Superior temporal gyrus (tissue), 1 donor: ENCODE measurements around the gene YPEL3.
A peak's percentile ranks its signal among the peaks of the same experiment; 100 is the strongest.

Experiments used
- DNase-seq: peaks from one replicate; pipeline ENCODE4 v3.0.0-alpha.2; 2016; ENCODE audit errors: extremely low spot score

The YPEL3 gene

GRCh38 chr16:30090610-30091331 is 5.2 kb downstream of the YPEL3 start:
- DNase-seq: no peak

GRCh38 chr16:30088832-30089624 is 7.0 kb downstream of the YPEL3 start:
- no peak for DNase-seq

DNA sequence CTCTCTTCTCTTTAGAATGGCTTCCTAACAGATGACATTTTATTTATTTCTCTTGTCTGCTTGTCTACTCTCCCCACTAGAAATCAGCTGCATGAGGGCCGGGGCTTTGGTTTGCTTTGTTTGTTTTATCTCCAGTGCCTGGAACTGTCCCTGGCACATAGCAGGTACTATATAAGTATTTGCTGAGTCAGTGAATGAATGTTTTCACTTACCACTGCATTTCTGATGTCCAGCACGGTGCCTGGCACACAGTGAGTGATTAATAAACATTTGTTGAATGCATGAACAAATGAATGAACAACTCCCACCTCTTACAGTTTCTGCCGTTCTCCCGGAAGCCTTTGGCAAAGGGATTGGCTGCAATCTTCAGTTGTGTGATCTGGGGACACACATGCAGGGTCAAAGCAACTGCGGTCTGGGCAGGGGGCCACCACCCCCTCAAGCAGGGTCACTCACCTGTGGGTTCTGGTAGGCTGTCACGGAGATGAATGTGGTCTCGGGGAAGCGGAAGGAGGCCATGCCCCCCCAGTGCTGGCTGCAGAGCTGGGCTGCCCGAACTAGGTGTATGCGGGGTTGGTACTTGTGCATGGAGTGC is 7.7 kb downstream of the YPEL3 start:
- DNase-seq: no peak

DNA sequence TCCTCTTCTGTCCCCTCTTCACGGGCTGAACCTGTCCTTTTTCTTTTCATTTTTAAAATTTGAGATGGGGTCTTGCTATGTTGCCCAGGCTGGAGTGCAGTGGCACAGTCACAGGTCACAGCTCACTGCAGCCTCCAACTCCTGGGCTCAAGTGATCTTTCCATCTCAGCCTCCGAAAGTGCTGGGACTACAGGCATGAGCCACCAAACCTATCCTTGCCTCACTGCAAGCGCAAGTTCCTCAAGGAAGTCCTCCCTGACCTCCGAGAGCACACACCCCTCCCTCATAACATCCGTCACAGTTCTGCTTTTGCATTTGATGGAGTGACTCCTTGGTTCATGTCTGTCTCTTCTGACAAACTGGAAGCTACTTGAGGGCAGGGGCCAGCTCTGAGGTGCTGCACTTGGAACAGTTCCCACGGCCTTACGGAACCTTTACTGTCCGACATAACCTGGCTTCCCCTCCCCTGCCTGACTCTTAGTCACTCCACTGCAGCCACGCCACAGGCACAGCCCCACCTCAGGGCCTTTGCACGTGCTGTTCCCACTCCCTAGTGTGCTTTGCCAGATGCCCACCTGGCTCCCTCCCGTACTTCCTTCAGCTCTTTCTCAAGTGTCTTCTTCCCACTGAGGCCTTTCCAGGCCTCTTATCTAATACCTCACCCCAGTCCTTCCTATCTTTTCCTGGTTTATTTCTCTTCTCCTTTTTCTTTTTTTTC is 8.7 kb downstream of the YPEL3 start:
- no peak for DNase-seq

DNA sequence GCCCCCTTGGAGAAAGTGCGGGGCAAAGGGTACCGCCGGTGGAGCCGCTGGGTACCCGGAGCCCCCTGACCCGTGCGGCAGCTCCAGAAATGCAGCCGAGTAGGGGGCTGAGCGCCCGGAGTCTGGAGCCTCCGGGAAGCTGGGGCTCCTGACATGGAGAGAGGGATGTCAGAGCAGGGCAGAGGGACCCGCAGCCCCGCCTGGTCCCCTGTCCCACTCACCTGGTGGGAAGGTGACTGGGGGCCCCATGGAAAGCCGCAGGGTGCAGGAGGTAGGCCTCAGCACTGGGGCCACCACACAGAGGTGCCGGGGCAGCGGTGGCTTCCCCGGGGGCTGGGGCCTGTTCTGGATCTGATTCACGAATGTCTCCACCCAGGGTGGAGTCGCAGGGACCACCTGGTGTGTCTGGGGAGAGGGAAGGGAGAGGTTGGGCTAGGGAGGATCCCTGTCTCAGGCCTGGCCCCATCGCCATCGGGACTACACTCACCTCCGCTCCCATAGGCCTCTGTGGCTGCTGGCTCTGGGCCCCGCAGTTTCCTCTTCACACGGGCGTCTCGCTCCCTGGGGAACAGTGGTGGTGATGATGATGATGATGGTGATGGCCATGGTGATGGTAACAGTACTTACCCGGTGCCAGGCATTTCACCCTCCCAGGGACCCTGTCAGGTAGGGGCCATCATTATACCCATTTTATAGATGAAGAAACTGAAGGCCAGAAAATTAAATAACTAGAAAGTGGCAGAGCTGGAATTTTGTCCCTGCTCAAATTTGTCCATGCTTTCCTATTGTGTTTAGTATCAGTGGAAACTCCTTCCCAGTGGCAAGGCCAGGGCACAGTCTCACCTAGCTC is 9.5 kb downstream of the YPEL3 start:
- no peak for DNase-seq

DNA sequence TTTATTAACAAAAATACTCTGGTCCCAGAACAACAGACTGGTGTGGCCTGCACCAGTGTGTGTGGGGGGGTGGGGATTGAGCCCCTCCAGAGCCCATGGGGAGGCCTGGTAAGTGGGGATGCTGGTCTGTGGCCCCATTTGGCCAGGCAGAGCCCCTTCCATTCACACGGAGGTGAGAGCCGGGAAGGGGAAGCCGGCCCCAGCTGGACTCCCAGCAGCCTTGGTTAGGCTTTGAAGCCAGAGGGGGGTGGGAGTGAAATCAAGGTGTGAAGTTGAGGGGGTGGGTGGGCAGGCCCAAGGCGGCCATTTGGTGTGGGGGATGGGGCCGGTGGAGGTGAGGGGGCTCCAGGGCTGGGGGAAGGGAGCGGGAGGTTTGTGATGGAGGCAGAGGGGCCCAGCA is 10.2 kb downstream of the YPEL3 start:
- no peak for DNase-seq

- peak; percentile 52 for DNase-seq
Observed at GRCh38 chr16:30085247-30085646, 10.8 kb downstream of the YPEL3 start.

DNA sequence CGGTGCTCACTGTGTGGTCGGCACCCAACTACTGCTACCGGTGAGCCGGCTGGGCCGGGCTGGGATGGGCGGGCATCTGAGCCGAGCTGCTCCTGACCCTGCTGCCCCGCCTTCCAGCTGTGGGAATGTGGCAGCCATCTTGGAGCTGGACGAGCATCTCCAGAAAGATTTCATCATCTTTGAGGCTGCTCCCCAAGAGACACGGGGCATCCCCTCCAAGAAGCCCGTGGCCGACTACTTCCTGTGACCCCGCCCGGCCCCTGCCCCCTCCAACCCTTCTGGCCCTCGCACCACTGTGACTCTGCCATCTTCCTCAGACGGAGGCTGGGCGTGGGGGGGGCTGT is 11.2 kb downstream of the YPEL3 start:
- DNase-seq: no peak

DNA sequence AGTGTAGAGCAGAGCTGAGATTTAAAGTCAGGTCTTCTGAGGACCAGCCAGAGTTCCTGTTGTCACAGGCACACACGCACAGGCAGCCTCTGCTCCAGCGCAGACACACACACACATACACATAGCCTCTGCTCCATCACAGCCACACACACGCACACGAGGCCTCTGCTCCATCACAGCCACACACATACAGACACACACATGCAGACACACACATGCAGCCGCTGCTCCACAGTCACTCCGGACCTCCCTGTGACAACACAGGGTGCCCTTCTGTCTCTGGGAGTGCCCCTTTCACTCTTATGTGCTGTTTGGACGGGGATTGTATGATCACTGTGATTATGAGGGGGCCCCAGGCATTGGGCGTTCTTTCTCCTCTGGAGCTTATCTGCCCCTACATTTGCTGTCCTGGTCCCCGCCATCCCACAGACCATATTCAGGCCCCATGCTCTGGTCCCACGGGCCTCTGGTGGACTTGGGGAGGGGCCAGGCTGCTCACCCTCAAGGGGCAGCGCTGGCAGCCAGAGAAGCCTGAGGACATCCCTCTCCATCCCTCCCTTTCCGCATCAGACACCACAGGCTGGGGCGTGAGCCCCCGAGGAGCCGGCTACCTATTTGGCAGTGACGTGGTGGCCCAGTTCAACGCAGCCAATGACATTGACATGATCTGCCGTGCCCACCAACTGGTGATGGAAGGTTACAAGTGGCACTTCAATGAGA is 11.8 kb downstream of the YPEL3 start:
- DNase-seq: no peak

GRCh38 chr16:30083216-30084055 is 12.6 kb downstream of the YPEL3 start:
- no peak for DNase-seq

DNA sequence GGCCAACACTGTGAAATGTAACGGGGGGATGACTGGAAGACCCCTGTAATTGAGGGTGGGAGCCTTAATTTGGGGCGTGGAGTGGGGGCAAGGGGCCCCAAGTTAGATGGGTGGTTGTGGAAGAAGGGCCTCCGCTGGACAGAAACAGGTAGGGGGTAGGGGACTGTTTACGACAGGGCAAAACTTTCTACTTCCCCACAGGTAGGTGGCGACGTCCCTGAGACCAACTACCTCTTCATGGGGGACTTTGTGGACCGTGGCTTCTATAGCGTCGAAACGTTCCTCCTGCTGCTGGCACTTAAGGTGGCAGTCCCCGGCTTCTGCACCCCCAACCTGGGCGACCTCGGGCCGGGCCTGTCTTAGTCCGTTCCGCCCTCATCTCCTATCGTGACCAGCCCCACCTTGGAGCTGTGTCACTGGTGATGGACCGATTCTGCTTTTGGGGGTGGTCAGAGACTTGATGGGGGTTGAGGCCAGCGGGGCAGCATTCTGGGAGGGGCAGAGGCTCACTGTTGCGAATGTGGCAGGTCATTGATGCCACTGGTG is 13.4 kb downstream of the YPEL3 start:
- no peak for DNase-seq

GRCh38 chr16:30079480-30079879 is 16.5 kb downstream of the YPEL3 start:
- no peak for DNase-seq

DNA sequence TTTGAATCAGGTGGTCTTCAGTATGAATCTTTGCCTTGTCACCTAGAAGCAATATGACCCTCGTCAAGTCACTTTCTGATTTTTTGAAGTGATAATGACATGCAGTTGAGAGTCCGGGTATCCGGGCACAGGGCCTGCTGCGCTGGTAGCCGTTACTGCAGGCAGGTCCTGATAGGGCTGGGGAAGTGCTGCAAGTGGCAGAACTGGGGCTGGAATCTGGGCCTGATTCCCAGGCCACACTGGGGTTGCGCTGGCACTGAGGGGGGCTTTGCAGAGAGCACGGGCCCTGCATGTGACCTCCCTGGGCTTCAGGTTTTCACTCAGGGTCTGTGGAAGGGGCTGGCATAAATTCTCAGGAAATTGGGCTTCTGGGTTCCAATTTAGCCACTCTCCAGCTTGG is 17.3 kb downstream of the YPEL3 start:
- DNase-seq: no peak

DNA sequence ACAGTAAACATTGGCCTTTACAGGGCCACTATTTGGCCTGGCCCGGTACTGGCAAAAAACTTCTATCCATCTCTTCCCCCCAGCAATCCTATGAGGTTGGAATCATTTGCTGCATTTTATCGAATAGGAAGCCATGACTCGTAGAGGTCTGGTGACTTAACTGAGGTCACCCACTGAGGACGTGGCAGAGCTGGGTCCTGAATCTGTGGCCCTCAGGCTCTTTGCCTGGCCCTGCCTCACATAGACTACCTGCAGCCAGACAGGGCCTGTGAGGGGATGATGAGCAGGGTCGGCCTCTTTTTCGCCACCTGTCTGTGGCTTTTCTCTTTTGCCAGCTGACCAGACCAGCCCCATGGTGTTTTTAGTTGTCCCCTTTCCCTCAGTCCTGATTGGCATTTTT is 18.4 kb downstream of the YPEL3 start:
- DNase-seq: no peak

DNA sequence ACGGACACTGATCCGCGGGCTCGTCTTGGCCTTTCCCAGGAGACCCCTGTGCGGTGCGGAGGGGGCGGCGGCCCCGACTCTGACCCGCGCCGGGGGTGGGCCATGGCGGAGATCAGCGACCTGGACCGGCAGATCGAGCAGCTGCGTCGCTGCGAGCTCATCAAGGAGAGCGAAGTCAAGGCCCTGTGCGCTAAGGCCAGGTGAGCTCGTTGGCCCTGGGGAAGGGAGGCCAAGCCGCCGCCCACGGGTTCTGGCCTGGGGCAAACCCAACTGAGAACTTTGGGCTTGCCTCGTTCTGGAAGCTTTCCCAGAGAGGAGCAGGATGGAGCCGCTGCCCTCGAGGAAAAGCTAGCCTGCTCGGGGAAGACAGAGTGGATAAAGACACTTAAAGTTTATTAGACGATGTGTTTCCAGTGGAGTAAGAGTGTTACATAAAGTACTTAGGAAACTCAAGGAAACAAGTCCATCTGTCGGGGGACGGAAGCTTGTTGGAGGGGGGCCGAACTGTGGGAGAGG is 19.7 kb downstream of the YPEL3 start:
- no peak for DNase-seq

DNA sequence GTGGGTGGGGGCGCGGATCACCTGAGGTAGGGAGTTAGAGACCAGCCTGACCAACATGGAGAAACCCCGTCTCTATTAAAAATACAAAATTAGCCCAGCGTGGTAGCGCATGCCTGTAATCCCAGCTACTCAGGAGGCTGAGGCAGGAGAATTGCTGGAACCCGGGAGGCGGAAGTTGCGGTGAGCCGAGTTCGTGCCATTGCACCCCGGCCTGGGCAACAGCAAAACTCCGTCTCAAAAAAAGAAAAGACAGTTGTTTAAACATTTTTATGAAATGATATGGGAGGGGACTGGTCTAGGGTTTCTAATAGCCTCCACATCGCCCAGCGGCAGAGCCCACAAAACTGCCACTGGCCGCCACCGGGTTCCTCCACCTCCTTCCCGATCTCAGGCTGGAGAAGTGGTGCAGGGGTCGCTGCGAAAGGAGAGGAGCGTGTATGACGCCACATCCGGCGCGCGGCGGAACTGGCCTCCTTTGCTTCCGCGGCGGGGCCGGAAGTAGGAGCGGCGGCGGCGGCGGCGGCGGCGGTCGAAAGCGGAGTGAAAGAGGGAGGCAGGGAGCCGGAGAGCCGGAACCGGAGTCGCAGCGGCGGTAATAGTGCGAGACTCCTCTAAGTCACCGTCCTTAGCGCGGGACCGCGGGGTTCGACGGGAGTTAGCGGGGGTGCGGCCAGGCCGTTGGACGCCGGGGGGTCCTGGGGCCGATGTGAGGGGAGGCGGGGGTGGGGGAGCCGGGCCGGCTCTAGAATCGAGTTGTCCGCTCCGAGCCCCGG is 20.3 kb downstream of the YPEL3 start, which contains the start of gene PPP4C:
Gene PPP4C, plus strand, starts transcription at position 492 of the 773 bp plus-strand sequence. CDS start 384 bp downstream, outside the sequence.
- peak; percentile 91 for DNase-seq

DNA sequence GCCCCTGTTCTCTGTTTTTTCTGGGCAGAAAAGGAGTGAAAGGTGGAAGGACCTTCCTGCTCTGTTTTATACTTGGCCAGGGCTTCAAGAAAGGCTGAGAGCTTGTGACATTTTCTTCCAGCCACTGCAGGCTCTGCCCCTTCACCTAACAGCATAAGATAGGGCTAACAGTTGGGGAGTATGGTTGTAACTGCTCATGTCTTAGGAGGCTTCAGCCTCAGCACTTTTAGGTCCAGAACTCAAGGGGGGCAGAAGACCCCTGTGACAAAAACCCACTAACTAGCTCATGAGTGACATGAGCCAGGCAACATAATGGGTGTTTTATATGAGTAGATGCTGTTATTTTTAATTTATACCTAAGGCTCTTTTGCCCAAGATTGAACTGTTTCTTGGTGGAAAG is 25.5 kb downstream of the YPEL3 start:
- DNase-seq: no peak
